ENCODE data around the gene GNB1L.

Gene GNB1L

GRCh38 chr22:19843107-19843856 is 11.4 kb downstream of the GNB1L start:
- TF ChIP-seq CTCF (IDR thresholded peaks at IDR 0.05; ENCODE audit: low read depth, low read length) = no peak
- in situ Hi-C loops (cut with HindIII; ENCODE audit: low sequenced_read_pairs) = no loop called here
- no peak overlapping the region for H3K4me3 ChIP-seq (ENCODE audit: low read depth, low read length)
- no peak for DNase-seq (ENCODE audit: low read depth, low spot score)

DNA sequence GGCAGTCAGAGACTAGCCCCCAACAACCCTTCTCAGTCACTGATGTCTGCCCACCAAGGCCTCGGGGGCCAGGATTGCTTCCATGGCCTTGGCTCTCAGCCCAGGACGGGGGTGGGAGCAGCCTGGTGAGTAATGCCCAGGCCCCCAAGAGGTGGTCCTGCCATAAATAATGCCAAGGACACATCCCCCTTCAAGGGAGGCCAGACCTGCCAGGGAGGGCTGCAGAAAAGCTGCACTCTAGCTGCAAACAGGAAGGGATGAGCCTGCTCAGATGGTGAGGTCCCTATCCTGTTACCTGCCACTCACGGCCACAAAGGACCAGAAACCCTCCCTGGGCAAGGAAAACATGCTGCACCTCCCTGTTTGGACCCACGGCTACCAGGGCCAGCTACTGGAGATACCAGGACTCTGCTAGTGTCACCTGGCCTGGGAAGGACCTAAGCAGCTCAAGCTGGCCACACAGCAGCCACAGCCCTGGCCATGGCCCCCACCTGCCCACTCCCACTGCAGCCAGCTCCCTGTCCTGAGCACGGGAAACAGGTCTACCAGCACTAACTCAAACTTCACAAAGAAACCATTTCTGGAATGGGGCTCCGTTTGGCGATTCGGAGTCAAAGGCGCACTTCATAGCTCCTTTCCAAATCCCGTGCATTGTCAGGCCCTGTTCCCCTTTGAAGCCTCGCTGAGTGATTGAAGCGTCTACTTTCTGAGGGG is 12.1 kb downstream of the GNB1L start:
- no peak overlapping the region for H3K4me3 ChIP-seq (ENCODE audit: low read depth, low read length)
- no peak for TF ChIP-seq CTCF (IDR thresholded peaks at IDR 0.05; ENCODE audit: low read depth, low read length)
- no peak for DNase-seq (ENCODE audit: low read depth, low spot score)
- in situ Hi-C loops (cut with HindIII; ENCODE audit: low sequenced_read_pairs) = no loop called here

DNA sequence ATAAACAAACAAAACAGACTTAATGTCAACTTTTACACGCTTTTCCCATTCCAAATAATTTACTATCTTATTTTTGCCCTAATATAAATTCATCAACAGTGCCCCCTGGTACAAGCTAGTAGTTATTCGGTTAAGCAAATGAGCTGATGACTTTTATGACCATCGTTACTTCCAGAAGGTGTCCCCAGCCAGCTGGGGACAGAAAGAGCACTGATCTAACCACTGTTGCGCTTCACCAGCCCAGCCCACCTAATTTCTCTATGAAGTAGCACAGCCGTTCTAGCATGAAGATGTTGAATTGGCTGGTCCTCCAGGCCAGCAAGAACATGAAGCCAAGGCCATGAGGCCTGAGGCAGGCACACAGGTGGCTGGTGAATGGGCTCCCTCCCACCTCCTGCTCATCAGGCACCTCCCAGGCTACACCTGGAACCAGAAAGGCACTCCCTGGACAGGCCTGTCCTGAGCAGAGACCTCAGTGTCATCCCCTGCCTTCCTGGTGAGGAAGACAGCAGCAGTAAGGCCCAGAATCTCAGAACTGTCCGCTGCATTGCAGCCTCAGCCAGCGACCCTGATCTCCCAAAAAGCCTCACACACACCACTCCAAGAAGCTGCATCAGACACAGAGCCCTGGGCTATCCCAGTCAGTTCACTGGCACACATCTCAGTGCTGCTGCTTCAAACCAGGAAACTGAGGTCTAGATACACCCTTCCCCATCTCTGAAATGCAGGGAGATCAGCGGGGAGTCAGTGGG is 12.9 kb downstream of the GNB1L start:
- no peak for TF ChIP-seq CTCF (IDR thresholded peaks at IDR 0.05; ENCODE audit: low read depth, low read length)
- in situ Hi-C loops (cut with HindIII; ENCODE audit: low sequenced_read_pairs) = no loop called here
- H3K4me3 ChIP-seq (ENCODE audit: low read depth, low read length) = no peak overlapping the region
- no peak for DNase-seq (ENCODE audit: low read depth, low spot score)

DNA sequence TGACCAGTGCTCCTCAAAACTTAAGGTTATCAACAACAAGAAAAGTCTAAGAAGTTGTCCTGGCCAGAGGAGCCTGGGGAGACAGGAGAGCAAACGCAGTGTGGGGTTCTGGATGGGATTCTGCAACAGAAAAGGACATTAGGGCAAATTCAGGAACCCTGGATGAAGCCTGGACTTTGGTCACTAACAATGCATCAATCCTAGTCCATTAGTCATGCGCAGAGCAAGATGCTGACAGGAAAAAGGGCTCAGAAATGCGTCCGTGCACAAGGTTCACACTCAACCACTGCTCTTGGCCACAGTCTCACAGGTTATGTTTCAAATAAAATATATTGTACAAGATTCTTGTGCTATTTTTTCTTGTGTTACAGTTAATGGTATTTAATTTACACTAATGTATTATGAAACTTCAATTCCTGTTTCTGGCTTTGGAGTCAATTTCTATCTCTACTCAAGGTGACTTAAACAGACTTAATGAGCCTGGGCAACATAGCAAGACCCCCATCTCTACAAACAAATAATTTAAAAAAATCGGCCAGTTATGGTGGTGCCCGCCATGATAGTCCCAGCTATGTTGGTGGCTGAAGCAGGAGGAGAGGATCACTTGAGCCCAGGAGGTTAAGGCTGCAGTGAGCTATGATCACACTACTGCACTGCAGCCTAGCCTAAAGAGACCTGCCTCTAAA is 13.6 kb downstream of the GNB1L start:
- H3K4me3 ChIP-seq (ENCODE audit: low read depth, low read length) = no peak overlapping the region
- in situ Hi-C loops (cut with HindIII; ENCODE audit: low sequenced_read_pairs) = no loop called here
- no peak for TF ChIP-seq CTCF (IDR thresholded peaks at IDR 0.05; ENCODE audit: low read depth, low read length)
- no peak for DNase-seq (ENCODE audit: low read depth, low spot score)

DNA sequence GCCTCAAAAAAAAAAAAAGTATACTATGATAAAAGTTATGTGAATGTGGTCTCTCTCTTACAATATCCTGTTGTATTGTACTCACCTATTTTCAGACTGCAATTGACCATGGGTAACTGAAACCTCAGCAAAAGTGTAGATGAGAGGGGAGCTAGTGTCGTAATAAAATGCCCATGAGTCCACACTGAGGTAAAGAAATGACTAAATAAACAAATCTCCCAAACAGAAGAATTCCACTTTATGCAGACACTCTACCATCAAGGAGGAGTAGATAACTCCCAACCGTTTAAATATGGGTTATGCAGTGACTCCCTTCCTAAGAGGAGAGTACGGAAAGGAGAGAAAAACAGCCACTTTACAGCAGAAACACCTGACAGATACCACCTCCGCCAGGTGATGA is 14.6 kb downstream of the GNB1L start:
- H3K4me3 ChIP-seq (ENCODE audit: low read depth, low read length) = no peak overlapping the region
- in situ Hi-C loops (cut with HindIII; ENCODE audit: low sequenced_read_pairs) = no loop called here
- DNase-seq (ENCODE audit: low read depth, low spot score) = no peak
- no peak for TF ChIP-seq CTCF (IDR thresholded peaks at IDR 0.05; ENCODE audit: low read depth, low read length)

DNA sequence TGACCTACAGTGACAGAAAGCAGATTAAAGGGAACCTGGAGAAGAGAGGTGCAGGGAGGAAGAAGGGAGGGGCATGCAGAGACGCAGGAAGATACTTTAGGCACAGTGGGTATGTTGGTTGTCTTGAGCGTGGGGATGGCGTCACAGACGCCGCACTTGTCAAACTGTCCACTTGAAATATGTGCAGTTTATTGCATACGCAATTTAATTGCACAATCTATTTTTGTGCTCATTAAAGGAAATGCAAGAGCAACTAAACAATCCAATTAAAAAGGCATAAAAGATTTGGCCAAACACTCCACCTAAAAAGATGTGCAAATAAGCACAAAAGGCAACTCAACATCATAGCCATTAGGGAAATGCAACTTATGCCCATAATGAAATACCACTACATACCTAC is 16.8 kb downstream of the GNB1L start:
- in situ Hi-C loops (cut with HindIII; ENCODE audit: low sequenced_read_pairs) = no loop called here
- DNase-seq (ENCODE audit: low read depth, low spot score) = no peak
- H3K4me3 ChIP-seq (ENCODE audit: low read depth, low read length) = no peak overlapping the region
- no peak for TF ChIP-seq CTCF (IDR thresholded peaks at IDR 0.05; ENCODE audit: low read depth, low read length)

Measured in astrocyte of the spinal cord (primary cell).